Fibroblast of skin of back (primary cell): ENCODE measurements around the gene GBE1.

Experiments
- DNase-seq: peaks from one replicate; pipeline ENCODE4 v3.0.0-alpha.2; 2013

GBE1 gene

DNA sequence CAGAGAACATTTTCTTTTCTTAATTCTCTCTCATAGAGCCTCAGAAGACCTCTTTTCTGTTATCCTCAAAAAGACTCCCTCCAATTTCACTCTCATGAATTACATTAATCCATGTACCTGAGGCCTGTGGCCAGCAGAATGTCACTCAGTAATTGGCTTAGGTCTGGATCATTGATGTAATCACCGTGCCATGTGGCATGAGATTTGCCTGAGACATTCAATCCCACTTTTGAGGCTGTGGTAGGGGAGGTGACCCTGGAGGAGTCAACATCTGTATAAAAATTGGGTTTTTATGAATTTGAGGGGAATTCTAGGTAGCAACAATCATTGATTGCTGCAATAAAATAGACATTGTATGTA is 295.3 kb downstream of the GBE1 start:
- DNase-seq = no peak

DNA sequence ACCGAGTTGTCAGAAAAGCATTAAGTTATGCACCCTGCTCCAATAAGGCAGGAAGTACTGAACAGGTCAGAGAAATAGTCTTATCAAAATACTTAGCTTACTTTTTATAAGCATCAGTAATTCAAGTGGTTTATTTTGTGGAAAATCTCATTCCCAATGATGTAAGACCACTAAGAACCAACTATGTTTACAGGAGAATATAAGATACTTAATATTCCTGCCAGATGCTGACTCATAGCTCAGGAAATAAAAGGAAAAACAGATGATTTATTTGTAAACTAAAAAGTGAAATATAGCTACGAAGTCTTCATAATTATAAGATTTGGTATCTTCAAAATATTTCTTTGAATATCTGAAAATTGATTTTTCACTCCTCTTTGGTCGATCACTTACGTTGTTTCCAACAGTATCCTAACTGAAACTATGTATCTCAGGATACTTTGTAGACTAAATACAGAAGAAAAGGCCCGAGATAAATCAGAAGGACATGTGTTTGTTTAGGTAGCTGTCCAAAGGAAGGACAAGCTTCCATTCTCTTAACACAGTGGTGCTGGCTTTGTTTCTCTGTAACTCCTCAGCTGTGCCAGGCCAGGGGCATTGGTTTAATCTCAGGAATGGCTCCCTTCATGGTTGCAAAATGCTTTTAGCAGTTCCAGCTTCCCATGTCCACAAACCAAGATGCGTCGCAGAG is 295.8 kb downstream of the GBE1 start:
- DNase-seq = no peak

DNA sequence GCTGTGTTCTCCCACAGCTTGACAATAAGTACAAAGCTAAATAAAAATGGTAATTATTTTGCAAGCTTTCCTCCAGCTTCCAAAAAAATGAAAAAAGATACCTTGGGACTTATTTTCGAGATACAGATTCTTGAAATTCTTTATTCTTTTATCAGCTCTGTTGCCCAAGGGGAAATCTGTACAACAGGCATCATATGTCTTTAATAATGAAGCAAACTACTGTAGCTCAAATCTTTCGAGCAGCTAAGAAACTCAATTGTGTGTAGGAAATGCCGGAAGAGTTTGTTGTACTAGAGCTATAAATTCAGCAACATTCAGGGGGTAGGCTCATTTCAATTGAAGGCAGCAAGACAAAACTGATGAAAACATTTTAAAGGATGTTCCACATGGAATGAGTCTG is 297.7 kb downstream of the GBE1 start:
- DNase-seq = no peak

DNA sequence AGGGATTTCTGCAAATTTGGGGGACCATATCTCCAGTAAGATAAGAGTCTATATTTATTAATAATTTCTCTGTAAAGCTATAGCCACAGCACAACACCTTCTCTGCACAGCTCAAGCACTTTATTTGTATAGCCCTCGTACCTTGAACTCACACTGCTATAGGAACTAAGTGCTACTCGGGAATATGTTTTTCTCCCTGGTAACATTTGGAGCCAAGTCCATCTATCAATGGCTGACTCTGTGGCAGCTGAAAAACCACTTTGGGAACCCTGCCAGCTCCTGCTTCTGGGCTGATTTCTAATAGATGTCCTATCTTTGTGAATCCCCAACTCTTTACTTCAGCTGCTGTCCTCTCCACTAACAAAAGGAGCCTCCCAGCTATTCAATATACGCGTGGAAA is 298.5 kb downstream of the GBE1 start:
- DNase-seq = no peak

DNA sequence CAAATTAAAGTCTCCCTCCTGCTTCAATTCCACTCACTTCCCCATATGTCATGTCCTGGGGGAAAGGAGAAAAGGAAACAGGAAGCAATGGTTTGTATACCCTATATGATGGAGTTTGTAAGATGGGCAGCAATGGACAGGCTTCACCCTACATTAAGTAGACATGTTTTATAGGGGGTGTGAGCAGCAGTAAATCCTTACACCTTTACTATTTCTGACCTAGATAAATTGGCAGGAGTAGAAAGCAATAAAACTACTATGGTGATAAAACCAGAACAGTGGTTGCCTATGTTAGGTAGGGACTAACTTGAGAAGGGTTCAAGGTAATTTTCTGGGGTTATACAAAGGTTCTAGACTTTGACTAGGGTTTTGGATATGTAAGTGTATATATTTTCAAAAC is 301.7 kb downstream of the GBE1 start:
- no peak for DNase-seq

DNA sequence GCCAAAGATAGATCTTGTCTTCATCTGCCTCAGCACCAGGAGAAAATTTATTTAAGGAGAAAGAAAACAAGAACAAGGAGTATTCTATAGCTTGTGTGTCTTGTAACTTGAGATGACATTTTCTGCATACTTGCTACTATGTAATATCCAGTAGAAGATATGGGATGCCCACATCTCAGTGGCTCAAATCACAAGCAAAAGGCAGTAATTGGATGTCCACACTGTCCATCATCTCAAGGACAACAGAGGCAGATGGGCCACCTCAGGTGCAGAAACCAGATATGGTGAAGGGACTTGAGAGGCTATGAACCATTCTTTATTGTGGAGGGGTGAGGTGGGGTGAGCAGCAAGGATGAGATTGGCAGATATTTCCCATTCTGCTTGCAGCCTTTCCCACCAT is 309.0 kb downstream of the GBE1 start:
- peak; percentile 74 for DNase-seq

DNA sequence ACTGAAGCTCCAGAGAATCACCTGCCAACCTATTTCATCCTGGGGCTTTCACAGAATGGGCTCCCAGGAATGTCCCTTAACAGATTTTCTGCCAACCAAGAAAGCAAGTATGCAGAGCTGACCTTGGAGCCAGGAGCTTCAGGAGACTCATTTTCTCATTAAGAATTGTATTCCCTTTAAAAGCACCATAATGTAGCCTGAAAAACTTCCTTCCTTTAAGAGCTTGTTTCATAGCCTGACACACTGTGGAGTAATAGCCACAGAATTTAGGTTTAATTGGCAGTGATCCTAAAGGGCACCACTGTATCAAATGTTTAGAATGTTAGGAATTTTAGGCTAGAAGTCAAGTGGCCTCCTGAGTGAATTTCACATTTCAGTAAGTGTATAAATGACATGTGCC is 309.8 kb downstream of the GBE1 start:
- DNase-seq = peak; percentile 78

DNA sequence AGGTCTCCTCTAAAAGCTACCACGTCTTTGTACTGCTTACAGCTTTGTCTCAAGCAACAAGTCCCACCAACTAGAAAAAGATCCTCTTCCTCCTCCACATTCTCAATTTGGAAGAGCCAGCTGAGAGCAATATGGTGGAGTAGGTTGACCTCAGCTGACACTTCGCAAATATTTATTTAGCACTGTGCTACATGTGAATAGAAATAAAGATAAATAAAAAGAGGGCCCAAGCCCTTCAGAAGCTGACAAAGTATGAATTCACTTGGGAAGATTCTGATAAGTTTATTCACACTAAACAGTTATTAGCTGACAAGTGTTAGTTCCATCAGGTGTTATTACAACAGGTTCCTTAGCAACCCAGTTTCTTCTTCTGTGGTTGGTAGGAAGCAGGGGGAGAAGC is 310.3 kb downstream of the GBE1 start:
- no peak for DNase-seq

DNA sequence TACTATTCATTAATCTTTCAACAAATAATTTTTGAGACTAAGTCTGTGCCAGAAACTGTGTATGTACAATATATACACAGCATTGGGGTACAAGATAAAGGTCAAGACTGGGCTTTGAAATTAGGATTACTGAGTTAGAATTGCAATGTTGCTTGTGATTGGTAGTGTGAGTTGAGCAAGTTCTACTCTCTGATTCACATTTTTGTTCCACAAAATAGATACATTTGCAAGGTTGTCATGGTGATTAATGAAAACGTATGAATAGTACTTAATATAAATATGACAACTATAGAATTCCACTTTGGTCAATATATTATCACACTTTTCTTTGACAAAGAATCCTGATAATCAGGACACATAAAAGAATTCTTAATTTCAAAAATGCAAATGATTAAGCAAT is 314.6 kb downstream of the GBE1 start:
- DNase-seq = no peak

DNA sequence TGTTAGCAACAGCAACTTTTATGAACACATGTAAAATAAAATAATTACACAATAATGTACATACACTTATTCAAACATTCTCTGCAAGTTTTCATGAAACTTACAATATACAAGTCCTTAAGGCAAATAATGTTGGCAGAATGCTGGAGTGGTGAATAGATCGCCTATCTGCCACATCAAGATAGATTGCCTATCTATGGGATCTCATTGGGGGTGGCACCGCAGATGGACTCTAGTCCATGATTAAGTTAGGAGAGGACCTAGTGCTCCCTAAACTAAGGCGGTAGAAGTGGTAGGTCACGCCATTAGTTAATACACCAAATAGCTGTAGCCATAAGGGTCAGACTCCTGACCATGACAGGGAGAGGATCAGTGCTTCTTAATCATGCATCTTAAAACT is 315.7 kb downstream of the GBE1 start:
- no peak for DNase-seq

DNA sequence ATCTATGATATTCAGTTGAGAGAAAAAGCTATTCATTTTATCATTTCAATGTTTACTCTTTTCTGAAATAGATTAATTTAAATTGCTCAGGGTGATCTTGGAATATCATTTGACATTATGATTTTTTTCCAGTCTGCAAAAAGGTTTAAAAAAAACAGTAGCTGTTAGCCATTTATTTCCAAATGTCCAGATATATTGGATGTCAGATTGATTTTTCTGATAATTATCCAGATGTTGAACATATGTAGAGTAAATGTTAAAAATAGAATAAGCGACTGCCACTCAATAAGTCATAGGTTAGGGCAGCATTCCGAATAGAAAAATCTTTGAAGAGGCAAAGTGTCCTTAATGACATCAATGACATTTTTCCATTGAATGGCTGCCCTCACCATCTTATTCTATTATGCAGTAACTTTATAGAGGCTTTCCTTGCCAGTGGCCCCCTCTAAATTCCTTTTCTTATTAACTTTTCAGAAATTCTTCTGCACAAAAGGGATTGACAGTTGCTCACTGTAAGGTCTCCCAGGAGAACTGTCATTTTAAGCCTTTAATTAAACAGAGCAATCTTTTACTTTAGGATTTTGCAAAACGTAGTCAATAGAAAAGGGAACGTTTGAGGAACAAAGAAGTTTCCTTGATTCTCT is 316.5 kb downstream of the GBE1 start:
- DNase-seq = no peak

DNA sequence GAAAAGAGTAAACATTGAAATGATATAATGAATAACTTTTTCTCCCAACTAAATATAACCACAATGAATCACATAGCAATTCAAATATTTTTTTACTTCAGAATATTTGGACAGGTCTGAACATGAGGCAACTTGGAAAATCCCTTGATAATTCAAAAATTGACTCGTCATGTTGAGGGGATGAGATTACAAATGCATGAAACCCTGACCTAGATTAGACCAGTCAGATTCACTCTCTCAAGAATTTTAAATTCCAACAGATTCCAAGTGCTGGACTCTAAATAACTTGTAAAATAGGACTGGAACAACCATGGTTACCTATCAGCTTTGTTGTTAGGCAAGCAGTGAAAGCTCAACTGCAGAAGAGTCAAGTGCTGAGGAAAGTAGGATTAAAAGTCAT is 317.5 kb downstream of the GBE1 start:
- DNase-seq = peak; percentile 83

DNA sequence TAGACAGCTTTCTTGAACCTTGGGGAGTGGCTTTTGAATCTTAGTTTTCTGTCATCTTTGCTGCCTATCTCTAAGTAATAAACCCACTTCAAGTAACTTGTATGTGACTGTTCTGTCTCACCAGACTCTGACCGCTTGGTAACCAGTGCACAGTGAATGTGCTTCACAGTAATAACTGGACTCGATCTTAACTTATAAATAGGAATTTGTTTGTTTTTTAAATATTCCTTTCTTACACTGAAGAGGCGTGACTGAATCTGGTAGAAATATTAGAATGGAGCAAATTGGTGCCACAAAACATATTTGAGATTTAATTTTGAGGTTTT is 318.0 kb downstream of the GBE1 start:
- DNase-seq = no peak

DNA sequence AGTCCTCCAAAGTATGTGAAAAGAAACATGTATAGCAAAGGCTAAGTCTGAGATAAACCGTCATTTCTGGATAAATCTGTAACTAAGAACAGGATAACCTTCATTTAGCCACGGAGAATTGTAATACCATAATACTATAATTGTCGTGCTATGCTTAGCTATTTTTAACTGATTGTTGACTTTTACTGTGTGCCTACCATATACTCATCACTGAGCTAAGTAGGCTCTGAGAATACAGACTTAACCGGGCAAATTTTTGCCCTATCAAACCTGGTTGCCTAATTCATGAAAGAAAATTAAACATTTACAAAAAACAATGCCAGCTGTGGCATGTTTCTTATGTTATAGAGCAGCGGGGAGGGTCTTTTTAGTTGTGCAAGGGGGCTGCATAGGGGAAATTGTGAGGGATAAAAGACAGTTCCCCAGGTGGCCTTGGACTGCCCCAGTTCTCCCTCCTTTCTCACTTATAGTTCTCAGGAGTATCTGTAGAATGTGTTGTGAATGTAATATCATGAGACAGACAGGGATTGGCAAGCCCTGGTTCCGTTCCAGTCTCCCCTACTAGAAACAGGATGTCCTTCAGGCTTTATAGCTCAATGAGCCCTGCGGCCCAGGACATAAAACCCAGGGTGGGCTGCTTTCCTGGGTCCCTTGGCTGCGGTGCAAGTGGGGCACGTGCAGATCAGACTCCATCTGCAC is 318.5 kb downstream of the GBE1 start:
- DNase-seq = no peak

DNA sequence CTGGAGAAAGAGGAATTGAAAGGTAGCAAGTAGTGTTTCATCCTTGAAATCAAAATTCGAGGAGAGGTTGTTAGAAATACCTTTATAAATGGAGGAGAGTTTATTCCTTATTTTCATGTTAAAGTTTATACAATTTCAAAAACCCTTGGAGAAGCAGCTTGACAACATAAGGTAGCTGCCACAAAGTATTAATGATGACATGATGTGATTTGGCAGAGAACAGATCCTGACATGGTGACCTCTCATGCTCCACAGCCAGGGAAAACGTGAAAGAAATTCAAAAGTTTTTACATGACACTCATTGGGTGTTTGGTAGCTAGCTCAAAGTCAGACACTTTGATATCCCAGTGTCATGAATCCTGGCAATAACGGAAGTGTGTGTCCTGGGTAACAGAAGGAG is 320.8 kb downstream of the GBE1 start:
- DNase-seq = no peak
